ENCODE results near the gene GRHL3. TPM values are rescaled to one million over a fixed set of nuclear protein-coding genes. Genes with fewer than 3 reads are reported as not detected.

GRHL3 gene
- total and polyA plus RNA-seq, 10 of the 15 experiments (the other 5 are each of a cell fraction or from before 2014, with no cell fraction given) = 0.07 to 0.87 (median 0.34) TPM

DNA sequence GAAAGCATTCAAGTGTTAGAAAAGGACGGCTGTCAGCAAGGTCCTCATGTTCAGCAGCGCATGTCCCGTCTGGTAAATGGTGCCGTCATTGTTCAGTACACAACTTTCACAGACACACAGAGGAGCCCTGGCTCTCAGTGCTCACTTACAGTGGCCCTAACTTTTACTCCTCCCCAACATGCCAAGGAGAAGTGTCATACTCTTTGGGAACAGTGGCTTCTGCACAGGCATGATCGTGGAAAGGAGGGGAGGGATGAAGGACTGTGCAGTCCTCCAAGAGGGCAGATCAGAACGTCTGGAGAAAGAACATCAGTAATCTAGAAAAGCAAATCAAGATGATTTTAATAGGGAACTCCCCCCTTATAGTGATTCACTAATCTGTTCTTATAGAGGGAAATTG lies 3.8 kb upstream of the GRHL3 start:
- intact Hi-C loops (cut with micrococcal nuclease; ENCODE audit: unreplicated experiment) = no loop called here
- no peak overlapping the region for H2AFZ ChIP-seq (ENCODE audit: control insufficient read depth, low read depth, low read length)
- in situ Hi-C loops (cut with MboI) = no loop called here
- no peak overlapping the region for H3K4me2 ChIP-seq (ENCODE audit: control insufficient read depth, insufficient read depth)
- no peaks in the 10 kb centered on the region for H3K36me3 ChIP-seq (ENCODE audit: control insufficient read depth in 2 of 2, insufficient read depth in 2 of 2, low read length in 1 of 2)
- H3K79me2 ChIP-seq (ENCODE audit: control insufficient read depth, insufficient read depth, low read length) = no peaks in the 10 kb centered on the region
- ATAC-seq (no peak), FAIRE-seq (no peak), DNase-seq (ENCODE audit: low read depth, low spot score) (no peak)
- no peak overlapping the region for H3K27ac ChIP-seq (ENCODE audit: control insufficient read depth, insufficient read depth)
- POLR2A ChIA-PET = no interaction called here
- CTCF ChIA-PET = no interaction called here
- no peaks in the 10 kb centered on the region for H3K9me3 ChIP-seq (replicated peaks; ENCODE audit: control insufficient read depth, insufficient read depth, low read length)
- H3K4me1 ChIP-seq (ENCODE audit: control insufficient read depth, insufficient read depth, low read length) = peaks cover 15% of the 10 kb centered on the region; the same call in 1 of the 2 replicates
- RAD21 ChIA-PET (ENCODE audit: unreplicated experiment) = no interaction called here
- WGBS (ENCODE audit: insufficient coverage, insufficient replicate concordance, low lambda C conversion rate, missing lambda C conversion rate) = 56% methylated on average over 6 of the region's 6 CpGs
- BruUV-seq (replicated peaks) = no TSS peak
- SMC1A ChIA-PET (ENCODE audit: uncharacterized antibody, unreplicated experiment) = no interaction called here
- H3K4me3 ChIP-seq = no peak overlapping the region
- H4K20me1 ChIP-seq (ENCODE audit: control insufficient read depth, insufficient read depth) = no peaks in the 10 kb centered on the region
- peaks cover 0 to 3% of the 10 kb centered on the region in 2 experiments; a peak in 3 of 4 replicates for H3K27me3 ChIP-seq (replicated peaks in 1 of 2; ENCODE audit: control insufficient read depth in 2 of 2, insufficient read depth in 2 of 2, low read length in 1 of 2)
- H3K9ac ChIP-seq (ENCODE audit: control insufficient read depth, insufficient read depth, low read length) = no peak overlapping the region
- TF ChIP-seq REST (IDR thresholded peaks at IDR 0.05; ENCODE audit: low read depth, low read length) (no peak), ELK1 (IDR thresholded peaks at IDR 0.05; ENCODE audit: low read depth, low read length) (no peak), JUNB (IDR thresholded peaks at IDR 0.05) (no peak), TCF7 (IDR thresholded peaks at IDR 0.05; ENCODE audit: borderline replicate concordance) (no peak), RB1 (IDR thresholded peaks at IDR 0.05; ENCODE audit: borderline replicate concordance) (no peak), CTCF (IDR thresholded peaks at IDR 0.05 in 2 of 3, conservative IDR thresholded peaks at IDR 0.05 in 1 of 3; ENCODE audit: control insufficient read depth in 2 of 3, extremely low read depth in 1 of 3, insufficient read depth in 1 of 3, low read depth in 3 of 3, low read length in 3 of 3) (no peak)
- TF ChIP-seq, protein P1, sequence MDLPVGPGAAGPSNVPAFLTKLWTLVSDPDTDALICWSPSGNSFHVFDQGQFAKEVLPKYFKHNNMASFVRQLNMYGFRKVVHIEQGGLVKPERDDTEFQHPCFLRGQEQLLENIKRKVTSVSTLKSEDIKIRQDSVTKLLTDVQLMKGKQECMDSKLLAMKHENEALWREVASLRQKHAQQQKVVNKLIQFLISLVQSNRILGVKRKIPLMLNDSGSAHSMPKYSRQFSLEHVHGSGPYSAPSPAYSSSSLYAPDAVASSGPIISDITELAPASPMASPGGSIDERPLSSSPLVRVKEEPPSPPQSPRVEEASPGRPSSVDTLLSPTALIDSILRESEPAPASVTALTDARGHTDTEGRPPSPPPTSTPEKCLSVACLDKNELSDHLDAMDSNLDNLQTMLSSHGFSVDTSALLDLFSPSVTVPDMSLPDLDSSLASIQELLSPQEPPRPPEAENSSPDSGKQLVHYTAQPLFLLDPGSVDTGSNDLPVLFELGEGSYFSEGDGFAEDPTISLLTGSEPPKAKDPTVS (IDR thresholded peaks at IDR 0.05; ENCODE audit: low read depth, low read length) = no peak
- TF ChIP-seq, protein P2, sequence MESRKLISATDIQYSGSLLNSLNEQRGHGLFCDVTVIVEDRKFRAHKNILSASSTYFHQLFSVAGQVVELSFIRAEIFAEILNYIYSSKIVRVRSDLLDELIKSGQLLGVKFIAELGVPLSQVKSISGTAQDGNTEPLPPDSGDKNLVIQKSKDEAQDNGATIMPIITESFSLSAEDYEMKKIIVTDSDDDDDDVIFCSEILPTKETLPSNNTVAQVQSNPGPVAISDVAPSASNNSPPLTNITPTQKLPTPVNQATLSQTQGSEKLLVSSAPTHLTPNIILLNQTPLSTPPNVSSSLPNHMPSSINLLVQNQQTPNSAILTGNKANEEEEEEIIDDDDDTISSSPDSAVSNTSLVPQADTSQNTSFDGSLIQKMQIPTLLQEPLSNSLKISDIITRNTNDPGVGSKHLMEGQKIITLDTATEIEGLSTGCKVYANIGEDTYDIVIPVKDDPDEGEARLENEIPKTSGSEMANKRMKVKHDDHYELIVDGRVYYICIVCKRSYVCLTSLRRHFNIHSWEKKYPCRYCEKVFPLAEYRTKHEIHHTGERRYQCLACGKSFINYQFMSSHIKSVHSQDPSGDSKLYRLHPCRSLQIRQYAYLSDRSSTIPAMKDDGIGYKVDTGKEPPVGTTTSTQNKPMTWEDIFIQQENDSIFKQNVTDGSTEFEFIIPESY (IDR thresholded peaks at IDR 0.05) = no peak
- TF ChIP-seq, protein P3, sequence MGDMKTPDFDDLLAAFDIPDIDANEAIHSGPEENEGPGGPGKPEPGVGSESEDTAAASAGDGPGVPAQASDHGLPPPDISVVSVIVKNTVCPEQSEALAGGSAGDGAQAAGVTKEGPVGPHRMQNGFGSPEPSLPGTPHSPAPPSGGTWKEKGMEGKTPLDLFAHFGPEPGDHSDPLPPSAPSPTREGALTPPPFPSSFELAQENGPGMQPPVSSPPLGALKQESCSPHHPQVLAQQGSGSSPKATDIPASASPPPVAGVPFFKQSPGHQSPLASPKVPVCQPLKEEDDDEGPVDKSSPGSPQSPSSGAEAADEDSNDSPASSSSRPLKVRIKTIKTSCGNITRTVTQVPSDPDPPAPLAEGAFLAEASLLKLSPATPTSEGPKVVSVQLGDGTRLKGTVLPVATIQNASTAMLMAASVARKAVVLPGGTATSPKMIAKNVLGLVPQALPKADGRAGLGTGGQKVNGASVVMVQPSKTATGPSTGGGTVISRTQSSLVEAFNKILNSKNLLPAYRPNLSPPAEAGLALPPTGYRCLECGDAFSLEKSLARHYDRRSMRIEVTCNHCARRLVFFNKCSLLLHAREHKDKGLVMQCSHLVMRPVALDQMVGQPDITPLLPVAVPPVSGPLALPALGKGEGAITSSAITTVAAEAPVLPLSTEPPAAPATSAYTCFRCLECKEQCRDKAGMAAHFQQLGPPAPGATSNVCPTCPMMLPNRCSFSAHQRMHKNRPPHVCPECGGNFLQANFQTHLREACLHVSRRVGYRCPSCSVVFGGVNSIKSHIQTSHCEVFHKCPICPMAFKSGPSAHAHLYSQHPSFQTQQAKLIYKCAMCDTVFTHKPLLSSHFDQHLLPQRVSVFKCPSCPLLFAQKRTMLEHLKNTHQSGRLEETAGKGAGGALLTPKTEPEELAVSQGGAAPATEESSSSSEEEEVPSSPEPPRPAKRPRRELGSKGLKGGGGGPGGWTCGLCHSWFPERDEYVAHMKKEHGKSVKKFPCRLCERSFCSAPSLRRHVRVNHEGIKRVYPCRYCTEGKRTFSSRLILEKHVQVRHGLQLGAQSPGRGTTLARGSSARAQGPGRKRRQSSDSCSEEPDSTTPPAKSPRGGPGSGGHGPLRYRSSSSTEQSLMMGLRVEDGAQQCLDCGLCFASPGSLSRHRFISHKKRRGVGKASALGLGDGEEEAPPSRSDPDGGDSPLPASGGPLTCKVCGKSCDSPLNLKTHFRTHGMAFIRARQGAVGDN (IDR thresholded peaks at IDR 0.05) = no peak
